ENCODE data around the gene EMC9.

EMC9 gene

GRCh38 chr14:24102357-24103048, 38.9 kb downstream of the EMC9 start:
- DNase-seq = no peak

DNA sequence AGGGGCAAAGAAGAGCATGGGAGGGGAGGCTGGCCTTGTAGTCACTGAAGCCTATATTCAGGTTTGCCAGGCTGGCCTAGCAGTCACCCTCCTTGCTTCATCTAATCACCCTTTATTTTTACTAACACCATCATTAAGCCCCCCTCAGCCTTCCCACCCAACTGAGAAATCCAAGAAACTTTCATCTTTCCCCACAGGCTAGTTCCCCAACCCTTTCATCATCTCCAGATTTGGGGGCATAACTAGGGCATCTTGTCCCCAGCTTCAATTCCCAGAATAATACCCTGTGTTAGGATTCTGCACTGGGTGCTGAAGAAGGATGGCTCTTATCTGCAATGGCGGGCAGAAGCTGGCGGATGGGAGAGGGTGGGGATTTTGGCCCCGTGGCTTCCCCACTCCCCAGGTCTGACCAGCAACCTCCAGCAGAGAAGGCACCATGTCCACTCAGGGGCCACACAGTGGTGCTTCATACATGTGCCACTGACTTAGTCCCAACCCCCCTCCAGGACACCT, 40.4 kb downstream of the EMC9 start:
- no peak for DNase-seq

- no peak for DNase-seq
Observed at GRCh38 chr14:24100197-24100981, 41.0 kb downstream of the EMC9 start.

GRCh38 chr14:24098927-24099813, 42.2 kb downstream of the EMC9 start:
- no peak for DNase-seq

- no peak for DNase-seq
Observed at GRCh38 chr14:24098229-24098926, 43.0 kb downstream of the EMC9 start.

DNA sequence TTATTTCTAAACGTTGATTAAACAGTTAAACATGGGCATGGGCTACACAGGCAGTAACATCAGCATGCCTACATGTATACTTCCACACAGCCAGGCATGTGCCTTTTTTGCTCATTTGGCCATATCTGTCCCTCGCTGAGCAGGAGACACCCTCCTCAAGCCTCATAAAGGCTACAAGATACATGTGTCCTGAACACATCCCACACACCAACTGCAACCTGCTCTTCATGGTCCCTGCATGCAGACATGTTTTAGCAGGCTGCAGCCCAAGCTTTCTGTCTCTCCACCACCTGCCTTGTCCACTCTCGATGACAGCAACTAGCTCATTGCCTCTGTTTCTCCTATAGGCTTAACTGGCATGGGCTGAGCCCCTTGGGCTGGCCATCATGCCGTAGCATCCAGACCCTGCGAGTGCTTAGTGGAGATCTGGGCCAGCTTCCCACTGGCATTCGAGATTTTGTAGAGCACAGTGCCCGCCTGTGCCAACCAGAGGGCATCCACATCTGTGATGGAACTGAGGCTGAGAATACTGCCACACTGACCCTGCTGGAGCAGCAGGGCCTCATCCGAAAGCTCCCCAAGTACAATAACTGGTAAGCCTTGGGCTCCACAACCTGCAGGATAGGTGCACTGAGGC, 44.7 kb downstream of the EMC9 start:
- DNase-seq = no peak

- DNase-seq = no peak
Observed at GRCh38 chr14:24095271-24096068, 45.9 kb downstream of the EMC9 start.

GRCh38 chr14:24094841-24095270, 46.5 kb downstream of the EMC9 start:
- DNase-seq = no peak

- DNase-seq = peak; percentile 77
Observed at GRCh38 chr14:24093901-24094840, 47.2 kb downstream of the EMC9 start, which contains the start of gene PCK2. Gene PCK2 (plus strand): TSS chr14:24094311. CDS start chr14:24094406, 95 bp downstream.

DNA sequence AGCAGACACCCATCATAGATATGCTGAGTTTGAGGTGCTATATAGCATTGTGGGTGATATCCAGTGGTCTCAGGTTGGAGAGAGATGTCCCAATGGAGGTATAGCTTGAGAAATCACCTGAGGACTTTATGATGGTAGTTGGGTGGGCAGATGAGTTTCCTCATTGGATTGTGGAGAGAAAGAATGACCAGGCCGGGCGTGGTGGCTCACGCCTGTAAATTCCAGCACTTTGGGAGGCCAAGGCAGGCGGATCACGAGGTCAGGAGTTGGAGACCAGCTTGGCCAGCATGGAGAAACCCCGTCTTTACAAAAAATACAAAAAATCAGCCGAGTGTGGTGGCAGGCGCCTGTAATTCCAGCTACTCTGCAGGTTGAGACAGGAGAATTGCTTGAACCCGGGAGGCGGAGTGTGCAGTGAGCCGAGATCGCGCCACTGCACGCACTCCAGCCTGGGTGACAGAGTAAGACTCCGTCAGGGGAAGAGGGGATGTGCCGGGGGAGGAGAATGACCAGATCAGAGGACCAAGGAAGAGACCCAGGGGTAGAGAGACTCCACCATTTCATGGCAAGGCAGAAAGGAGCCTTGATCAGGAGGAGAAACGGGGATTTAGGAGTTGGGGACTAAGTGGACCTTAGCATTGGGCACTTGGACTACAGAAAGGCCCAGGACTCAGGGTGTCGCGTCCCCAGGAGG, 48.0 kb downstream of the EMC9 start:
- no peak for DNase-seq

- DNase-seq = no peak
Observed at GRCh38 chr14:24092505-24093206, 48.7 kb downstream of the EMC9 start.

DNA sequence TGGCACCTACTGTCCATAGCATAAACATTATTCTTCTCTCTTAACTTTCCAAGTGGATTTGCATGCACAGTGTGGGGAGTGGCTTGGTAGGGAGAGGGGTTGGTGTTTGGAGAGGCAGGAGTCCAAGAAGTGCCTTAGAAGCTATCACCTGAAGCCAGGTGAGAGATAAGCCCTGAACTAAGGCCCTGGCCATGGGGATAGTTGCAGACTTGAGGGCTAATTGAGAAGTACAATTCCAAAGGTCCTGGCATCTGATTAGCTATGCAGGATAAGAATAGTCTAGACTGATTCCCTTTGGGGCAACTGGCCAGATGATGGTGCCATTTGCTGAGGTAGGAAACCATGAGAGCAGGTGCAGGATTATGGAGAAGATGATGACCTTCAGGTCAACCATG, 49.3 kb downstream of the EMC9 start:
- DNase-seq = no peak

DNA sequence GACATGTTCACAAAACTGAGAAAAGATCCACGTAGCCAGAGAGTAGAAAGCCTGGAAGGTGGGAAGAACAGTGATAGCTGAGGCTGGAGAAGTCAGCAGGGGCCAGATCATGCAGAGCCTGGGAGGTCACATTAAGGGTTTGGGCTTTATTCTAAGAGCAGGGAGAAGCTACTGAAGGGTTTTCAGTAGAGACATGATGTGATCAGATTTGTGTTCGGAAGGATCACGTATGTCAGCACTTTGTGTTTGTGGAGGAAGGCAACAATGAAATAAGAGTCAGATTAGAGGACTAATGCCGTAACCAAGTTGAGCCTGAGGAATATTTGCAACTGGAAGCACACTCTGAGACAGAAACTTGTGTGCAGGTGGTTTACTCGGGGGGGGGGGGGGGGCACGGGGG, 51.5 kb downstream of the EMC9 start:
- DNase-seq = no peak
